RWPE2 (cell line): ENCODE measurements around the gene IRAK3.

Experiments used
- ATAC-seq: fragments of 200-7000 bp; cut with Tn5 transposase; 3 replicates; pipeline ENCODE4 v1.9.1; 2021; ENCODE audit warnings: low read depth
- DNase-seq: peaks from one replicate; pipeline ENCODE4 v3.0.0-alpha.2; 2020; ENCODE audit warnings: low spot score
- H3K27ac ChIP-seq: fragments of 450-650 bp; 2 replicates; pipeline ENCODE4 v1.5.1; 2017; ENCODE audit warnings: mild to moderate bottlenecking; ENCODE audit not compliant: poor library complexity, severe bottlenecking
- H3K27me3 ChIP-seq: fragments of 250-450 bp; sonication (Bioruptor Pico); 2 replicates; pipeline ENCODE4 v1.5.1; 2021; ENCODE audit warnings: mild to moderate bottlenecking, moderate library complexity; ENCODE audit not compliant: insufficient read depth, poor library complexity, severe bottlenecking
- H3K36me3 ChIP-seq: fragments of 250-450 bp; sonication (Bioruptor Pico); 2 replicates; pipeline ENCODE4 v1.5.1; 2020; ENCODE audit warnings: low read depth, mild to moderate bottlenecking, moderate library complexity
- H3K4me1 ChIP-seq: fragments of 250-450 bp; sonication (Bioruptor Pico); 2 replicates; pipeline ENCODE4 v1.5.1; 2021; ENCODE audit warnings: mild to moderate bottlenecking, moderate library complexity; ENCODE audit not compliant: insufficient read depth, poor library complexity, severe bottlenecking
- H3K4me3 ChIP-seq: fragments of 250-450 bp; sonication (Bioruptor Pico); 2 replicates; pipeline ENCODE4 v1.5.1; 2021; ENCODE audit warnings: mild to moderate bottlenecking, moderate library complexity; ENCODE audit not compliant: severe bottlenecking
- H3K9me3 ChIP-seq: fragments of 250-450 bp; sonication (Bioruptor Pico); 2 replicates; pipeline ENCODE4 v1.5.1; 2021; ENCODE audit warnings: mild to moderate bottlenecking, moderate library complexity; ENCODE audit not compliant: severe bottlenecking
- TF ChIP-seq, protein P1 (sequence below): fragments of 450-650 bp; IDR thresholded peaks from one replicate; pipeline ENCODE4 v1.5.1; 2017; ENCODE audit warnings: mild to moderate bottlenecking, moderate library complexity; ENCODE audit not compliant: poor library complexity, severe bottlenecking

IRAK3 gene

DNA sequence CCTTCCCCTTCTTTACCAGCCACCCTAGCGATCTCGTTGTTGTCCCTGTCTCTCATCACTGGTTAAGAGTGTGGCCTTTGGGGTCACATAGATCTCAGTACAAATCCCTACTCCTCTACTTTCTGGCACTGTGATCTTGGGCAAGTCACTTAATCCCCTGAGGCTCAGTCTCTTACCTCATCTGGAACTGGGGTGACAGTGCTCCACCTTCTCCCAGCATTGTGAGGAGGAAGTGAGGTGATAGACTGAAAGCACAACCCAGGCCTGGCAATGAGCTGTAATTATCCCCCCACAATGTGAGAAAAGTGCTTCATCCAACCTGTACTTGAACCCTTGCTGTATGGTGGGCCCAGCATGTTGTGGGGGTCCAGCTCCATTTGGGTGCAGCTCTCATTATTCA lies 48.0 kb downstream of the IRAK3 start:
- Histone ChIP-seq H3K27ac (no peak overlapping the region), H3K9me3 (no peaks in the 10 kb centered on the region), H3K4me1 (no peaks in the 10 kb centered on the region), H3K4me3 (no peak overlapping the region), H3K36me3 (no peaks in the 10 kb centered on the region), H3K27me3 (no peaks in the 10 kb centered on the region)
- DNase-seq (no peak), ATAC-seq (no peak)
- TF ChIP-seq, protein P1, sequence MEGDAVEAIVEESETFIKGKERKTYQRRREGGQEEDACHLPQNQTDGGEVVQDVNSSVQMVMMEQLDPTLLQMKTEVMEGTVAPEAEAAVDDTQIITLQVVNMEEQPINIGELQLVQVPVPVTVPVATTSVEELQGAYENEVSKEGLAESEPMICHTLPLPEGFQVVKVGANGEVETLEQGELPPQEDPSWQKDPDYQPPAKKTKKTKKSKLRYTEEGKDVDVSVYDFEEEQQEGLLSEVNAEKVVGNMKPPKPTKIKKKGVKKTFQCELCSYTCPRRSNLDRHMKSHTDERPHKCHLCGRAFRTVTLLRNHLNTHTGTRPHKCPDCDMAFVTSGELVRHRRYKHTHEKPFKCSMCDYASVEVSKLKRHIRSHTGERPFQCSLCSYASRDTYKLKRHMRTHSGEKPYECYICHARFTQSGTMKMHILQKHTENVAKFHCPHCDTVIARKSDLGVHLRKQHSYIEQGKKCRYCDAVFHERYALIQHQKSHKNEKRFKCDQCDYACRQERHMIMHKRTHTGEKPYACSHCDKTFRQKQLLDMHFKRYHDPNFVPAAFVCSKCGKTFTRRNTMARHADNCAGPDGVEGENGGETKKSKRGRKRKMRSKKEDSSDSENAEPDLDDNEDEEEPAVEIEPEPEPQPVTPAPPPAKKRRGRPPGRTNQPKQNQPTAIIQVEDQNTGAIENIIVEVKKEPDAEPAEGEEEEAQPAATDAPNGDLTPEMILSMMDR, result no peak

DNA sequence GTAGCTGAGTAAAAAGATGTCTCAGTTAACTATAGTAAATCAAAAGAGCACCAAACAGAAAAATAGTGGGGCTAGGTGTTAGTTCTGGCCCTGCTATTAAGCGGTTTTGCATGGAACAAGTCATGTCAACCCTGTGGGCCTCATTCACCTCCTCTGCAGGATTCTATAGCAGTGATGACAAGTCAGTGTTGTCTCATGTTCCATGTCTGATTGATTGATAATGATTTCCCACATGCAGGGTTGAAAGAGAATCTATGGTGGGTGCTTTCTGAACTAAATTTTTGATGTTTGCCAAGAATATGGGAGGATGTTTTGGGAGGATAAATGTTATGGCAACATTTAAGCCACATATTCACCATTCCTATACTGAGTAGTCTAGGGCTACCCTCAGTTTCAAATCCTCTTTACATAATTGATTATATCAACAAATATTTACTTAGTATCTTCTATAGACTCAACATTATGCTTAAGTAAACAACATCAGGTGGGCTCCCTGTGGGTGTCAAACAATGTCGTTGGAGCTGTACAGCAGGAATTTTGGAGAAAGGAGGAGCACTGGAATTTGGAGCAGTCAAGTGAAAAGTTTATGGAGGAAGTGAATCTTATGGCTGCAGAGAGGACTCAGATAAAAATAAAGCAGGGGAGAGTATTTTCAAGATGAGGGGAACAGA lies 48.6 kb downstream of the IRAK3 start:
- H3K36me3 ChIP-seq, result no peaks in the 10 kb centered on the region
- no peaks in the 10 kb centered on the region for H3K27me3 ChIP-seq
- ATAC-seq, result no peak
- TF ChIP-seq, protein P1, result no peak
- DNase-seq, result no peak
- H3K4me1 ChIP-seq, result no peaks in the 10 kb centered on the region
- H3K9me3 ChIP-seq, result no peaks in the 10 kb centered on the region
- H3K27ac ChIP-seq, result no peak overlapping the region
- no peak overlapping the region for H3K4me3 ChIP-seq

DNA sequence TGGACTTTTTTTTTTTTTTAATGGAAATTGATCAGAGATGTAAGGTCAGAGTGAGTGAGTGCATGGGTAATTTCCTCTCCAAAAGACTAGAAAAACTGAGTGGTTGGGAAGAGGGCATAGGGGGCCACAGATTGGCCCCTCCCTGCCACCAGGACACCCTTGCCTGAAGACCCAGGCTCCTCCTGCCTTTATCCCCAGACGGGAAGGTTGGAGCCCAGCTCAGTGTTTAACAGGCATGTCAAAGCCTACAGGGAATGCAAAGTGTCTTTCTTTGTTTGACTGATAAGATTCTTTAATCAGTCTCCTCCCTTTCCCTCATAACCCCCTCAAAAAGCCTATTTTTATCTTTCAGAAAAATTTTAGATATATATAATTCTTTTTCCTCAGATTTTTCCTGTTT lies 50.3 kb downstream of the IRAK3 start:
- H3K36me3 ChIP-seq, result no peaks in the 10 kb centered on the region
- no peaks in the 10 kb centered on the region for H3K9me3 ChIP-seq
- no peak overlapping the region for H3K4me3 ChIP-seq
- H3K27ac ChIP-seq, result no peak overlapping the region
- TF ChIP-seq, protein P1, result no peak
- no peaks in the 10 kb centered on the region for H3K27me3 ChIP-seq
- no peaks in the 10 kb centered on the region for H3K4me1 ChIP-seq
- DNase-seq (no peak), ATAC-seq (no peak)

DNA sequence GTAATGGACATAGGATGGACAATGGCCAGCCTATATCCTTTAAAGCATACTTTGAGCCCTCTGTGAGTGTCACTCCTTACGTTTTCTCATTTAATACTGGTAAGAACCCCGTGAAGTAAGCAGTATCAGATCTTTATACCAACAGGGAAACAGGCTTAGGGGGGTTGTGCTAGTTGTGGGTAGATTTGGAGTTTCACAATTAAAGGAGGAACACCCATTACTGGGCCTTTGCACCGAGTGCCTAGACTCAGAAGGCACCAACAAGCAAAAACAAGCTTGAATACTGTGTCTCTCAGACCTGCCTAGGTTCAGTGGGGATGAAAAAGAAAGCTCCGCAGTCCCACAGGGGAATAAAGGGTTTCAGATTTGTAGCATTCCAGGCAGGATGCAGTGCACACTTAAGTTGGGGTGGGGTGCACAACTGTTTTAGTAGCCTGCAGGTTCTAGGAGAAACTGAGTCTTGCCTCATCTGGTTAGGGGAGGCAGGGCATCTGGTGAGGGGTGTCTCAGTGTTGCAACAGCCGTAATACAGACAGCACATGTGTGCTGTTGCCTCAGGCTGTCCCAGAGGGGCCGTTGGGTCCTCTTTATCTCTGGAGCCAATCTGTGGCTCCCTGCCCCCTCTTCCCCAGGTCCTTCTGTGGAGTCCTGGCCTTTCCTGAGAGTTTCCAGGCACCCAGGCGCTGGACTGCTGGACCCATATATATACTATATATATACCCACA lies 51.2 kb downstream of the IRAK3 start:
- Histone ChIP-seq H3K27me3 (no peaks in the 10 kb centered on the region), H3K4me1 (no peaks in the 10 kb centered on the region), H3K36me3 (no peaks in the 10 kb centered on the region), H3K4me3 (no peak overlapping the region), H3K27ac (no peak overlapping the region), H3K9me3 (no peaks in the 10 kb centered on the region)
- TF ChIP-seq, protein P1, result no peak
- no peak for DNase-seq
- no peak for ATAC-seq
